Measurements from ENCODE around the gene FAH.
"Not testable (repeated sequence)": the region's sequence is repeated elsewhere in the genome, so short reads cannot be mapped to it uniquely, and the experiment has no call there.

Gene FAH

GRCh38 chr15:80152180-80152895, 461 bp upstream of the FAH start:
- peak; percentile 78 for DNase-seq

DNA sequence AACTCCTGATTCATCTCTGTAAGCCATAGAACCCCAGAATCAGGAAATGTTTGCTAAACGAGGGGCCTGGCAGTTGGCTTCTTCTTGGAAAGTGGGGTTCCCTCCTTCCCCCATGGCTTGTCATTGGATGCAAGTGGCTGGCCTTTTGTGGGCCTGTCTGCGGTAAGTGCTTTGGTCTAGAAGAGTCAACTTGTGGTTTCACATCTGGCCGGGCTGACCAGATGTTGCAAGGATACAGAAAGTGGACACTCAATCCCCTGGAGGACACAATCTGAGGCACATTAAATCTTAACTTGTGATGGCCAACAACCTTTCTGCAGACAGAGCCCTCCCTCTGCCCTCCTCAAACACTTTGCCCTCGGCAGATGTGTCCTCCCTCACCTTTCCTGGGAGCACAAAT, 1.1 kb downstream of the FAH start:
- DNase-seq: peak; percentile 34

DNA sequence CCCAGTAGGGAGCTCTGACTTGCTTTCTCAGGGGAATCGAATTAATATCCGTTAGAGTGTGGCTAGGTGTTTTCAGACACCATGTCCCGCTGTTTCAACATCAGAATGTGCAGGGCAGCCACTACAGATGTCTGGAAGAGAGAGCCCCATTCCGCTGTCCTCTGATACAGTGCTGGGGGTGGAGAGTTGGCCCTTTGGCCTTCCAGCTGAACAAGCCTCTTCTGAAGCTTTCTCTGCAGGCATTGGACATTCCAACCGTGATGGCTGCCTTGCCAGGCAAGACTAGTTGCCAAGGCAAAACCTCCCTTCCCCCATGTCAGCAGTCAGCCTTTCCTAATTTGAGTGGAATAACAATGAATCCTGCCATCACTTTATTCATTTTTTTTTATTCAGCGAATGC, 1.5 kb downstream of the FAH start:
- no peak for DNase-seq

DNA sequence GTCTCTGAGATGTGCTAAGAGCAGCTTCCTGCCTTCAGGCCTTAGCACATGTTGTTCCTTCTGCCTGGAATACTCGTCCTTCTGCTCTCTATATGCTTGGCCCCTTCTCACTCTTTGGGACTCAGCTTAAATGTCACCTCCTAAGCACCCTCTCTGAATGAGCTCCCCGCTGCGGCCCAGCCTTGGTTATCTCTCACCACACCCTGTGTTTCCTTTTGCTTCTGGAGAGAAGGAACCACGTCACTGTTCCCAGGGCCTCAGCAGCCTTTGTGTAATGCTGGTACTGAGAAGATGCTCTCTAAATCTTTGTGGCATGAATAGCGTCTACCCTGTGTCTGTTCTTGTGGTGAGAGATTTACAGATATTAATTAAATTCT, 2.2 kb downstream of the FAH start:
- DNase-seq: no peak

GRCh38 chr15:80155378-80156175, 2.8 kb downstream of the FAH start:
- not testable (repeated sequence) for DNase-seq

DNA sequence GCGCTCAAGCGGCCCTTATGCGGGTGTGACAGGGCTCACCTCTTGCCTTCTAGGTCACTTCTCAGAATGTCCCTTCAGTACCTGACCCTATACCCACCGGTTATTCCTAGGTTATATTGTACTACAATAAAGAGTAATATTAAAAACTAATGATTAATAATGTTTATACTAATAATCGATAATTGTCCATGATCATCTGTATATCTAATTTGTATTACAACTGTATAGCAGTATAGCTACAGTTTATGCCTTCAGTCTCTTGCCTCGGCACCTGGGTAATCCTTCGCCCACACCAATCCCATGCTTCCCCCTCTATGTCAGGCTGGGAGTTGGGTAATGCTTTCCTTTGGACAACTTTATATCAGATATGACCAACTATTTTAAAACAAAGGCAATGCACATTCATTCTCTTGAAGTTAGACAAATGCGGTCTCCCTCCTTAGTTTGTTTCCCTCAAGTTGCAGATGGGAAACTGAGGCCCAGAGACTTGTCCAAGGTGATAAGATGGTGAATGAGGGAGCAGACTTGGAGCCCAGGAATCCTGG, 3.4 kb downstream of the FAH start:
- no peak for DNase-seq

DNA sequence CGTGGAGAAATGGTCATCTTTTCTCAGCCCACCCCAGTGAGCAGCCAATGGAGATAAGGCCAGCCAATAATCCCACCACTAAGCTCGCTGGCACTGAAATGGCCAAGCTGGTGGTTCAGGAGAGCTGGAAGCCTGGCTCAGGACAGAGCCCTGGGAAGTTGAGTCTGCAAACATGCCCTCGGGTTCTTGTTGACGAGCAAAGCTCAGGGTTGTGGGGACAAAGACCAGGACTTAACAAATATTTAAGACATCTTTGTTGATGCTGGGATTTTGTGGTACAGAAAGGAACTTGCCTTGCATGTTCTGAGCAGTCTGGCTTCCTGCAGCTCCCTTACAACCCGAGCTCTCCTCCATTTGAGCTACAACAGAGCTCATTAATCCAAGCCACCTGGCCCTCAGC, 4.4 kb downstream of the FAH start:
- DNase-seq: no peak

DNA sequence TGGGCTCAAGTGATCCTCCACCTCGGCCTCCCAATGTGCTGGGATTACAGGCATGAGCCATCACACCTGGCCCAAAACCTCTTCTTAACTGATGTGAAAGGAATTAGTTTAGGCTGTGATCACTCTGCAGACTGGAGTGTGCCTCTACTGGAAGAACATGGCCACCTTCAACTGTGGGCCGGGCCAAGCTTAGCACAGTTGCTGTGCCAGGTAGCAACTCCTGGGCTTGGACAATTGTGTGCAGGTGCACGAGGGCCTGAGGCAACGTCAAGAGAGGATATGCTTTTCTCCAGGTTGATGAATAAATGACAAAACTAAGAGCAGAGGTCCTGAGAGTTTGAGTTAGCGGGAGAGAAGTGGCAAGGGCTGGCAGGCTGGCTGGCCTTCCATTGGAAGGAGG, 6.5 kb downstream of the FAH start:
- no peak for DNase-seq

- DNase-seq: no peak
These were observed 7.2 kb downstream of the FAH start for GRCh38 chr15:80159811-80160569.

DNA sequence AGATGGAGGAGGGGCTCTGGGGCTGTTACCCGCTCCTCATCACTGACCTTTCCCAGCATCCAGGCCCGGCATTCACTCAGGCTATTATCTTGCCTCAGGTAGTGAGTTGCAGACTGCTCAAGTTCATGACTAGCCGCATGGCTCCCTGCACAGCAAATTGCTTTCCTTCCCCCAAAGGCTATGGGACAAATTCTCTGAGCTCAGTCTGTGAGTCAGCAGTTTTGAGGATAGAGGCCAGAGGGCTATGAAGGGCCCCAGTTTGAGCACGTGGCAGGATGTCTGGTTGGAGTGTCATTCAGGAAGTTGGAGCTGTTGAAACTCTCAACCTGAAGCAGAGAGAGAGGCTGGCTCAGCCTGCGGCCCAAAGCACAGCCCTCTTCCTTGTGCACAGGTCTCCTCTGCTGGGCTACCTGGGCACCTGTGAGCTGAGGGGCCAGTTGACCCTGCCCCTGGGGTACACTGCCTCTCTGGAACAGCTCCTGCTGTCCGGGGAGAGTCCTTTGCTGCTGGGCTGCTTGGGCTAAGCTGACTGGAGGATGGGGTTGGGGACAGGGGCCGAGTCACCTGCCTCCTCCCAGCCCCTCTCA, 7.9 kb downstream of the FAH start:
- DNase-seq: peak; percentile 94

DNA sequence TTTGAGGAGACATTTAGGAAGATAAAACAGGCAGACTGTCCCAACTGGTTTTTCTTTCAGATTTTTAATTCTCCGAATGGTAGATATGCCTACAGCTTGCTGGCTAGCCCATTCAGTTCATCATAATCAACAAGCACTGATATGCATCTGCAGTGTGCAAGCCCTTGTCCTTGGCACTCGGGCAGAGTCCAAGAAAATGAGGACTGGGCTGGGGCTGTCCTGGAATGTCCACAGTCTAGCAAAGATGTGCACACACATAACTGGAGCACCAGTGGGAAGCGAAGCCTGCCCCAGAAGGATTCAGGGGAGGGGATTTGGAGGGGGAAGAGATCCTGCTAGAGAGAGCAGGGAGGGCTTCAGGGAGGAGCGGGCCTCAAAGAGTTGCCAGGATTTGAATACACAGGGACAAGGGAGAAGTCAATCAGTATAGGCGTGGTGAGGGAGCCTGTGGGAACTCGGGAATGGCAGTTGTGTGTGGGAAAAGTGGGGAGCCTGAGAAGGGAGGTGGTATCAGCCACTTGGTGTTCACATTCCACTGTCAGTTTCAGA, 8.7 kb downstream of the FAH start:
- DNase-seq: no peak

DNA sequence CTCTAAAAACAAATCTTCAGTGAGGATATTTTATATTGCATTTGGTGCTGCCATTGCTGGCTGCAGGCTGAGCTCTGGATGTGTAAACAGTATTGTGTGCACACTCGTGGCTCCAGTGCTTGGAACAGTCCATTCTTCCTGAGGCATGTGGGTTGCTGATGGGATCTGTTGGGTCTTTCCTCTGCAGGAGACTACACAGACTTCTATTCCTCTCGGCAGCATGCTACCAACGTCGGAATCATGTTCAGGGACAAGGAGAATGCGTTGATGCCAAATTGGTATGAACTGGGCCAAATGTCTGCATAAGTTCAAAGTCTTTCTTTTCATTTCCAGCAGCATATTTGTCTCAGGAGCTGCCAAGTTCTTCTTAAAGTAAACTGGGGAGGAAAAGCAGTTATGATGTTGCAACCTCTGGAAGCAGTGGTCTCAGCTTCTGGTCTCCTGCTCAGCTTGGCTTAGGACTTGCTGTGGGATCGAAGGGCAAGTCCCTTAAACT, 9.3 kb downstream of the FAH start:
- DNase-seq: no peak

DNA sequence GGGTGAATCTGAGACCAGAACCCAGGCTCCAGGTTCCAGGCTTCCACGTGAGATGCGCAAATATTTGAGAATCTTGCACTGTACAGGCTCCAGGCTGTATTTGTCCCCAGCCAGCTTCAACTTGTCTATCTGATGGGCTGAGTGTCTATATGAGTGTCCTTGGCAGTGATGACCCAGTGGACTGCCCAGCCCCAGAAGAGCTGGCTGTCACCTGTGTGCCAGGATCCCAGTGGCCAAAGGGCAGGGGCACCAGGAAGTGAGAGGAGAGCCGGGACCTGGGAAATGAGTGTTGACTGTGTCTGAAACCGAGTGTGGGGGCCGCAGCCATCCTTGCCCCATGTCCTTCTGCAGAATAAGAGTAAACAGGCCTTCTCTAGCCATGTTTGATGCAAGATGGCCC, 10.4 kb downstream of the FAH start:
- no peak for DNase-seq

- DNase-seq: no peak
These were observed 11.1 kb downstream of the FAH start for GRCh38 chr15:80163897-80164296.

DNA sequence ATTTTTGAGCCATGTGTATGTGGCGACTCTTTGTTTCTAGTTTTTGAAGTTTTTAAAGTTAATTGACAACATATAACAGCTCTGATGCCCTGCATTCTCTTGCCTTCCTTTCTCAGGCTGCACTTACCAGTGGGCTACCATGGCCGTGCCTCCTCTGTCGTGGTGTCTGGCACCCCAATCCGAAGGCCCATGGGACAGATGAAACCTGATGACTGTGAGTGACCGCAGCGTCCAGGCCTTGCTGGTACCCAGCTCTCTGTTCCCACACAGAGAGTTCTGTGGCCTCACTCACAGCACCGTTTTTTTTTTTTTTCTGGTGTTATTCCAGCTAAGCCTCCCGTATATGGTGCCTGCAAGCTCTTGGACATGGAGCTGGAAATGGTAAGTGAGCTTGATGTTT, 15.1 kb downstream of the FAH start:
- DNase-seq: no peak

- DNase-seq: no peak
These were observed 15.6 kb downstream of the FAH start for GRCh38 chr15:80168421-80168820.

GRCh38 chr15:80169768-80170357, 17.1 kb downstream of the FAH start:
- DNase-seq: no peak

DNA sequence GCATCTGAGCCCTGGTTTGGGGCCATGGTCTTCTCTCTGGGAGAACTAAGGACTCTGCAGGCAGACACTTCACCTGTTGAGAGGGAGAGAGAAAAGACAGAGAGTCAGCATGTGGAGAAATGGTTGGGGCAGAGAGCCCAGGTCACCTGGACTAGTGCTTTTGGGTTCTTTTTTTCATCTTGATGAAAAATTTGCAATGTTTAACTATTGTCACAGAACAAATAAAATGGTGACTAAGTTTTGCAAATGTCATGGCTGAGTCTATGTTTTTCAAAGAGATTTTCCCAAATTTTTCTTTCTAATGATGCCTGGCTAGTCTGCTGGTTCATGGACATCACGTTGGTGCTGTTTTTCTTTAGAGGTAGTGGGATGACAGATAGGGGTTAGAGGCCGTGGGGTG, 17.8 kb downstream of the FAH start:
- no peak for DNase-seq

DNA sequence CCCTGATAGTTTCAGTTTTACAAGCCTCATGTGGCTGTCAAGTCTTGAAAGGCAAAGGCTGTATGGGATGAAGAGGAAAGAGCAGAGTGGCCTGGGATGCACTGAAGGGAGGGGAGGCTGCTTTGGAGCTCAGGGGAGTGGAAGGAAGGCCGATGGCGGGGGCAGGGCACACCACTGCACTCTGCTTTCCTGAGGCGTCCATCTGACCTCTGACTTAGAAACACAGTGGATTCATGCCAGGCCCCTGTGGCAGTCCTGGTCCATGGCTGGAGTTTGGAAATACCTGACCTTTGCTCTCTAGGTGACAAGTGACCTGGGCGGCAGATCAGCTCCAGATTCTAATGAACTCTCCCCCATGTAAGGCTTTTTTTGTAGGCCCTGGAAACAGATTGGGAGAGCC, 19.0 kb downstream of the FAH start:
- no peak for DNase-seq

DNA sequence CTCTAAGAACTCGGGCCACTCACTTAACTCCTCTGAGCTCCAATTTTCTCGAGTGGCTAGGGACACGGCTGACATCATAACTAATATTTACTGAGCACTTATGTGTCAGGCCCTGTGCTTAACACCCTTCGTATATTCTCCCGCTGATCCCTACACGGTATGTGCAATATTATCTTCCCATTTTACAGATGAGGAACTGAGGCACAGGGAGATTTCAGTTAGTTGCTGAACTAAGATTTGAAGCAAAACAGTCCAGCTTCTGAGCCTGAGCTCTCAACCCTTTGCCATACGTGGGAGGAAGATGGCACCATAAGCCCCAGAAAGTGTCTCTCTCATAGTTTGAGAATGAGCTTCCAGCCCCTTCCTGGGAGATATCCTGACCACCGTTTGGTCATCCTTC, 19.6 kb downstream of the FAH start:
- no peak for DNase-seq

- peak; percentile 16 for DNase-seq
These were observed 20.4 kb downstream of the FAH start for GRCh38 chr15:80173022-80173759.
